Endodermal cell (in vitro differentiated cells): Measurements from ENCODE around the gene CDK7. TPM values are rescaled to one million over a fixed set of nuclear protein-coding genes. Genes with fewer than 3 reads are reported as not detected.

Experiments
- DNase-seq: peaks from one replicate; pipeline ENCODE4 v3.0.0-alpha.2; 2017
- H3K27ac ChIP-seq: 2 replicates; pipeline ENCODE4 v1.5.1; 2013; ENCODE audit warnings: mild to moderate bottlenecking, low read depth, low read length, moderate library complexity
- H3K27me3 ChIP-seq: 2 replicates; pipeline ENCODE4 v1.6.1; 2013; ENCODE audit warnings: mild to moderate bottlenecking, low read length, moderate library complexity; ENCODE audit not compliant: insufficient read depth, control insufficient read depth, poor library complexity, severe bottlenecking
- H3K36me3 ChIP-seq: 2 replicates; pipeline ENCODE4 v1.7.0; 2013; ENCODE audit warnings: mild to moderate bottlenecking, low read length, moderate library complexity; ENCODE audit not compliant: control insufficient read depth, insufficient read depth
- H3K4me1 ChIP-seq: one replicate; pipeline ENCODE4 v1.7.0; 2013; ENCODE audit warnings: low read length; ENCODE audit not compliant: control insufficient read depth, insufficient read depth
- H3K4me3 ChIP-seq: 2 replicates; pipeline ENCODE4 v1.5.1; 2013; ENCODE audit warnings: mild to moderate bottlenecking, low read length, moderate library complexity
- H3K9ac ChIP-seq: 2 replicates; pipeline ENCODE4 v1.6.1; 2013; ENCODE audit warnings: mild to moderate bottlenecking, low read length, moderate library complexity; ENCODE audit not compliant: poor library complexity, severe bottlenecking; ENCODE audit errors: extremely low read depth
- H3K9me3 ChIP-seq: 2 replicates; pipeline ENCODE4 v1.6.1; 2013; ENCODE audit warnings: mild to moderate bottlenecking, low read length, moderate library complexity; ENCODE audit not compliant: control insufficient read depth
- H3K27ac Mint-ChIP-seq: 2 replicates; pipeline ENCODE4 v1.8.0; 2020; ENCODE audit warnings: mixed read lengths
- H3K27me3 Mint-ChIP-seq: 2 replicates; pipeline ENCODE4 v1.8.0; 2021; ENCODE audit warnings: mild to moderate bottlenecking, mixed read lengths; ENCODE audit not compliant: insufficient read depth
- H3K36me3 Mint-ChIP-seq: 2 replicates; pipeline ENCODE4 v1.8.0; 2020; ENCODE audit warnings: low read depth, mixed read lengths
- H3K4me1 Mint-ChIP-seq: 2 replicates; pipeline ENCODE4 v1.8.0; 2020; ENCODE audit warnings: mixed read lengths
- H3K4me3 Mint-ChIP-seq: 2 replicates; pipeline ENCODE4 v1.8.0; 2020; ENCODE audit warnings: mild to moderate bottlenecking, moderate library complexity, mixed read lengths
- H3K9me3 Mint-ChIP-seq: 2 replicates; pipeline ENCODE4 v1.8.0; 2020; ENCODE audit warnings: mild to moderate bottlenecking, mixed read lengths
- CTCF ChIP-seq: fragments of 200-600 bp; sonication (generic); conservative IDR thresholded peaks from 2 replicates; pipeline ENCODE4 v1.5.0; 2021; ENCODE audit warnings: antibody characterized with exemption, mild to moderate bottlenecking
- whole genome bisulfite sequencing, 2 experiments: methylation state at CpG; one replicate each; pipeline versions ENCODE4 v1.1.5 to v1.1.7; 2013; ENCODE audit warnings: missing lambda C conversion rate in 2 of 2, mixed read lengths in 1 of 2; ENCODE audit not compliant: insufficient coverage in 1 of 2, insufficient read length in 1 of 2; 5-methylcytosine and 5-hydroxymethylcytosine counted together
- total RNA-seq, 2 donors: library from RNA; stranded (reverse); fragmentation: NEBNext Ultra II Directional in 1 of 2; extraction: Animal tissue kit (Norgen Biotek cat#: 25700) in 1 of 2; gene quantifications; 2 replicates in 1 of 2; 3 replicates in 1 of 2; pipeline ENCODE4 v1.2.1, GENCODE V29; 2021

CDK7 gene
- total RNA-seq, 2 donors from 2014 or later: 49.7 to 52.0 TPM

DNA sequence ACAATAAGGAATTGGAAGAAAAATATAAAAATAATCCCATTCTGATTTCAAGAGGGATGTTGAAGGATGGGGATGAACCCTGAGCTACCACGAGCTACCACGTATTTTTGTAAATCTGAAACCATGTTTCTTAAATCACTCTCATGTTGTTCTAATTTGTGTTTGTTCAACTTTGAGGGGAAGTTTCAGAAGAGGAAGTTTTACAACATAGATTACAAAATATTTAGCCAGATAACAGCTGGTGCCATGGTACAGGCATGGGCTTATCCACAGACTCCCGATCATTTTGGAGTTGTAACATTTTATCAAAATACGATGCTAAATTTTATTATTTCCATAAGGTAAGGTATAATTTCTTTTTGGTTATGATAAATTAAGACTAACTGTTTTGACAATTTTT, 82.7 kb downstream of the CDK7 start:
- no peak for TF ChIP-seq CTCF
- Mint-ChIP-seq H3K4me1 (peaks cover 9% of the 10 kb centered on the region), H3K27ac (no peak overlapping the region), H3K27me3 (no peaks in the 10 kb centered on the region), H3K36me3 (peaks cover 11% of the 10 kb centered on the region), H3K9me3 (no peaks in the 10 kb centered on the region), H3K4me3 (no peak overlapping the region)
- Histone ChIP-seq H3K4me3 (no peak overlapping the region), H3K9ac (no peak overlapping the region), H3K27ac (no peak overlapping the region), H3K9me3 (no peaks in the 10 kb centered on the region), H3K27me3 (no peaks in the 10 kb centered on the region), H3K4me1 (peaks cover under 1% of the 10 kb centered on the region), H3K36me3 (no peaks in the 10 kb centered on the region)
- WGBS, 2 experiments: 80 to 94% methylated on average over 2 to 4 of the region's 4 CpGs
- DNase-seq: no peak

DNA sequence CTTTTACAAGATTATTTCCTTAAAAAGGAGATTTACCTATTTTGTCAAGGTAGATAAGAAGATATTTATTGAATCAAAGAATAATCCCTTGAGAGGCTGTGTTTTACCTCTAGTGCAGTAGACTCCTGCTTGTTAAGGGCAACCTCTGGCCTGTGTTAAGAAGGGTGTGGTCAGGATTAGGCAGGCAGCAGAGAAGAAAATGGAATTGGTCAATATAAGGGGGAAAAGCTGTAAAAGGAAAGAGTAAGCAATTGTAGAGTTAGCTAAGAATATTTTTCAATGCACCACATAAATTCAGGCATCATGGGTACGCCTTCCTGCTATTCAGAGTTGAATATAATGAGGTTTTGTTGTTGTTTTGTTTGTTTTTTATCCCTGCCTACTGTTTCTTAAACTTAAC, 91.7 kb downstream of the CDK7 start:
- H3K36me3 Mint-ChIP-seq: peaks cover 2% of the 10 kb centered on the region
- no peaks in the 10 kb centered on the region for H3K27me3 Mint-ChIP-seq
- TF ChIP-seq CTCF: no peak
- no peak for DNase-seq
- H3K9me3 Mint-ChIP-seq: no peaks in the 10 kb centered on the region
- no peak overlapping the region for H3K4me3 Mint-ChIP-seq
- H3K36me3 ChIP-seq: no peaks in the 10 kb centered on the region
- no peaks in the 10 kb centered on the region for H3K9me3 ChIP-seq
- WGBS, 2 experiments: 91% methylated on average over 1 of the region's 1 CpG; no CpG with 5 or more reads in 1 of the 2 experiments
- no peak overlapping the region for H3K27ac Mint-ChIP-seq
- no peak overlapping the region for H3K27ac ChIP-seq
- H3K4me3 ChIP-seq: no peak overlapping the region
- H3K4me1 Mint-ChIP-seq: peaks cover 4% of the 10 kb centered on the region
- H3K9ac ChIP-seq: no peak overlapping the region
- no peaks in the 10 kb centered on the region for H3K4me1 ChIP-seq
- no peaks in the 10 kb centered on the region for H3K27me3 ChIP-seq

Other genes starting within 250 kb of the CDK7 start
- gene SLC30A5, start 140.9 kb upstream of the CDK7 start, total RNA-seq: 10 to 100 TPM; 49.6 to 64.7 TPM
- 100 to 1,000 TPM; 196 to 260 TPM for gene CCNB1, start 67.7 kb upstream of the CDK7 start, total RNA-seq
- 10 to 100 TPM; 43.7 to 87.6 TPM for gene CENPH, start 45.3 kb upstream of the CDK7 start, total RNA-seq
- 1 to 10 TPM in 1 of 2 donors, under 1 TPM in 1; 0.38 to 7.3 TPM for gene CCDC125, start 97.9 kb downstream of the CDK7 start, total RNA-seq
- 10 to 100 TPM; 32.6 to 54.2 TPM for gene AK6, start 134.6 kb downstream of the CDK7 start, total RNA-seq
- 10 to 100 TPM; 69.5 to 74.3 TPM for gene TAF9, start 134.6 kb downstream of the CDK7 start, total RNA-seq
- 10 to 100 TPM; 30.1 to 40.0 TPM for gene RAD17, start 134.9 kb downstream of the CDK7 start, total RNA-seq
- gene MARVELD2, start 180.2 kb downstream of the CDK7 start, total RNA-seq: 10 to 100 TPM; 30.5 to 38.0 TPM